ENCODE results near the gene PIGZ.
A peak's percentile ranks its signal among the peaks of the same experiment; 100 is the strongest.

The PIGZ gene

GRCh38 chr3:196975349-196975748, 6.7 kb upstream of the PIGZ start:
- TF ChIP-seq, protein P1, sequence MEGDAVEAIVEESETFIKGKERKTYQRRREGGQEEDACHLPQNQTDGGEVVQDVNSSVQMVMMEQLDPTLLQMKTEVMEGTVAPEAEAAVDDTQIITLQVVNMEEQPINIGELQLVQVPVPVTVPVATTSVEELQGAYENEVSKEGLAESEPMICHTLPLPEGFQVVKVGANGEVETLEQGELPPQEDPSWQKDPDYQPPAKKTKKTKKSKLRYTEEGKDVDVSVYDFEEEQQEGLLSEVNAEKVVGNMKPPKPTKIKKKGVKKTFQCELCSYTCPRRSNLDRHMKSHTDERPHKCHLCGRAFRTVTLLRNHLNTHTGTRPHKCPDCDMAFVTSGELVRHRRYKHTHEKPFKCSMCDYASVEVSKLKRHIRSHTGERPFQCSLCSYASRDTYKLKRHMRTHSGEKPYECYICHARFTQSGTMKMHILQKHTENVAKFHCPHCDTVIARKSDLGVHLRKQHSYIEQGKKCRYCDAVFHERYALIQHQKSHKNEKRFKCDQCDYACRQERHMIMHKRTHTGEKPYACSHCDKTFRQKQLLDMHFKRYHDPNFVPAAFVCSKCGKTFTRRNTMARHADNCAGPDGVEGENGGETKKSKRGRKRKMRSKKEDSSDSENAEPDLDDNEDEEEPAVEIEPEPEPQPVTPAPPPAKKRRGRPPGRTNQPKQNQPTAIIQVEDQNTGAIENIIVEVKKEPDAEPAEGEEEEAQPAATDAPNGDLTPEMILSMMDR (IDR thresholded peaks at IDR 0.05; ENCODE audit: low read depth, low read length) = no peak
- no peak for DNase-seq (ENCODE audit: extremely low read depth, low read depth)

GRCh38 chr3:196974661-196975060, 6.0 kb upstream of the PIGZ start:
- TF ChIP-seq, protein P1 (IDR thresholded peaks at IDR 0.05; ENCODE audit: low read depth, low read length) = no peak

DNA sequence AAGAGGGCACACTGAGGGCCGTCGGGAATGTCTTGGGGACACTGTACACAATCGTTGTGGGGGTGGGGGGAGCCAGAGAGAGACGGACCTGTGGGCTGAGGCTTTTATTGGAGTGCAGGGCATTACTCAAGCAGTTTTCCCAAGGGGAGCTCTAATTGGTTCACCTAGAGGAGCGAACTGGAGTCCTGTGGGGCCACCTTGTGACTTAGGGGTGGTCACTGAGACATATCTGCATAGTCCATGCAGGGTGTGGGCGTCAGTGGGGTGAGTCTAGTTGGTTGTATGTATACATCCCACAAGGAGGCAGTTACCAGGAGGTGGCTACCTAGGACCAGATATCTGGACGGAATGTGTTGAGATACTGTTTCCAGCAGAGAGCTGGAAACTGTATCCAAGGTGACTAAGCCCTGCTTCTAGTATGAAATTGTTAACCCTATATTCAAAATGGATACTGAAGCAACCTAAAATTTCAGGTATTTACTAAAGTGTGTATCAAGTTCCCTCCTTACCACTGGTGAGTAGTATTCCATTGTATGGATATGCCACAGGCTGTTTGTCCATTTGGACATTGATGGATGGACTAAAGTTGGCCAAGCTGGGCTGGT, 2.6 kb upstream of the PIGZ start:
- no peak for DNase-seq (ENCODE audit: extremely low read depth, low read depth)
- TF ChIP-seq, protein P1 (IDR thresholded peaks at IDR 0.05; ENCODE audit: low read depth, low read length) = no peak

More at GRCh38 chr3:196974661-196975060, 6.0 kb upstream of the PIGZ start:
- DNase-seq (ENCODE audit: extremely low read depth, low read depth) = no peak

GRCh38 chr3:196970547-196971093, 2.0 kb upstream of the PIGZ start:
- TF ChIP-seq, protein P1 (IDR thresholded peaks at IDR 0.05; ENCODE audit: low read depth, low read length) = no peak
- no peak for DNase-seq (ENCODE audit: extremely low read depth, low read depth)

DNA sequence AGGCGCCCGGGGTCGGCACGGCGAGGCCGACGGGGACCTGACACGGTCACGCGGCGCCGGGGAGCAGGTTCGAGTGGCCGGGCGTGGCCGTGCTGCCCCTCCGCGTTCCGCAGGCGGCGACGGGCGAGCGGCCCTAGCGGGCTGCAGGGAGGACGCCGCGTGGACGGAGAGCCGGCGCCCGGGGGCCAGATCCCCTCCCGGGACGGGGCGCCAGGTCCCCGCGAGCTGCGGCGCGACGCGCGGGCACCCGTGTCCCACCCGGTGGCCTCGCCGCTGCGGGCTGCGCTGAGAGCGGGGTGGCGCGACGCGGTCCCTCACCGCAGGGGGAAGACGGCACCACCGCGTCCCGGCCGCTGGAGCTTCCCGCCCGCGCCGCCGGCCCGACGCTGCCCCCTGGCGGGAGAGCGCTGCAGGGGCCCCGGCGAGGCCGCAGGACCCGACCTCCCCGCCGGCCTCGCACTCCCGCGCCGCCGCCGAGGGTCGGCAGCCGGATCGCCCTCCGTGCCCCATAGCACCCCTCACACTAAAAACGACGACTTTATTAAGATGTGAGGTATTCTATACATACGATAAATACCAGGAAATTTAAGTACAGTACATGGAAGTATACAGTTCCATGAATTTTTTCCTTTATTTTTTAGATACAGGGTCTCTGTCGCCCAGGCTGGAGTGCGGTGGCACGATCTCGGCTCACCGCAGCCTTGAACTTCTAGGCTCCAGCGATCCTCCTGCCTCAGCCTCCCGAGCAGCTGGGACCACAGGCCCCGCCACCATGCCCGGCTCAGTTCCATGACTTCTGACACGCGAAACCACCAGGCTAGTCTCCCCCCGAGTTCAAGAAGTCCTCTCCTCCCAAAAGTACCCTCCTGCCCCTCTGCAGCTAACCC, 1.3 kb upstream of the PIGZ start:
- peak; percentile 15 for DNase-seq (ENCODE audit: extremely low read depth, low read depth)
- TF ChIP-seq, protein P1 (IDR thresholded peaks at IDR 0.05; ENCODE audit: low read depth, low read length) = peak; percentile 33

DNA sequence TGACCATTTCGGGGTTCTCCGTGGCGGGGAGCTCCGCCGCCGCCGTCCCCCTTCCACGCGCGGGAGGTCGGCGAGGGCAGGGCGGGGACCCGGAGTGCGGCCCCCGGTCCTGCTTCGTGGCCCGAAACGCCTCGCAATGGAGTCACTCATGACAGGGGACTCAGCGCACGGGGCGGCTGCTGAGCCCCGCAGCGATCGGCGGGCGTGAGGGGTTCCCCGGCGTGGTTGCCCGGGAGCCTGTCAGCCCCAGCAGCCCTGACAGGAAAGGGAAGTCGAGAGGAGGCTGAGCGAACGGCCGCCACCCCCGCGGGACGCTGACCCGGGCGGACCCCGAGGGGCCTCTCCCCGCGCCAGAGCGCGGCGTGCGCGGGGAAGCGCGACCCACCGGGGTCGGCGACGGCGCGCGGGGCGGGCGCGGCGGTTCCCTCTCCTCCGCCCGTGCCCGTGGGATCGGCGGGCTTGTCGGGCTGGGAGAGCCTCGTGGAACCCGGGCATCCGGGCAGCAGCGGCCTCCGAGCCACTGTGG, 564 bp upstream of the PIGZ start:
- no peak for DNase-seq (ENCODE audit: extremely low read depth, low read depth)
- TF ChIP-seq, protein P1 (IDR thresholded peaks at IDR 0.05; ENCODE audit: low read depth, low read length) = no peak

Measured in AG09319 (cell line).